ENCODE measurements around the gene SORCS3. TPM values are rescaled to one million over a fixed set of nuclear protein-coding genes. Genes with fewer than 3 reads are reported as not detected.

SORCS3 gene
- total RNA-seq, 2 donors from 2014 or later = not detected

- ATAC-seq (ENCODE audit: insufficient number of reproducible peaks, low FRiP score, low read depth) (no peak), DNase-seq (ENCODE audit: low spot score) (no peak)
- Histone ChIP-seq H3K36me3 (no peaks in the 10 kb centered on the region), H3K9me3 (no peaks in the 10 kb centered on the region), H3K4me1 (ENCODE audit: control insufficient read depth in 1 of 2, low read depth in 2 of 2) (no peaks in the 10 kb centered on the region), H3K4me3 (no peak overlapping the region), H3K27ac (no peak overlapping the region), H3K27me3 (replicated peaks; ENCODE audit: insufficient read depth) (no peaks in the 10 kb centered on the region)
- TF ChIP-seq, protein P1, sequence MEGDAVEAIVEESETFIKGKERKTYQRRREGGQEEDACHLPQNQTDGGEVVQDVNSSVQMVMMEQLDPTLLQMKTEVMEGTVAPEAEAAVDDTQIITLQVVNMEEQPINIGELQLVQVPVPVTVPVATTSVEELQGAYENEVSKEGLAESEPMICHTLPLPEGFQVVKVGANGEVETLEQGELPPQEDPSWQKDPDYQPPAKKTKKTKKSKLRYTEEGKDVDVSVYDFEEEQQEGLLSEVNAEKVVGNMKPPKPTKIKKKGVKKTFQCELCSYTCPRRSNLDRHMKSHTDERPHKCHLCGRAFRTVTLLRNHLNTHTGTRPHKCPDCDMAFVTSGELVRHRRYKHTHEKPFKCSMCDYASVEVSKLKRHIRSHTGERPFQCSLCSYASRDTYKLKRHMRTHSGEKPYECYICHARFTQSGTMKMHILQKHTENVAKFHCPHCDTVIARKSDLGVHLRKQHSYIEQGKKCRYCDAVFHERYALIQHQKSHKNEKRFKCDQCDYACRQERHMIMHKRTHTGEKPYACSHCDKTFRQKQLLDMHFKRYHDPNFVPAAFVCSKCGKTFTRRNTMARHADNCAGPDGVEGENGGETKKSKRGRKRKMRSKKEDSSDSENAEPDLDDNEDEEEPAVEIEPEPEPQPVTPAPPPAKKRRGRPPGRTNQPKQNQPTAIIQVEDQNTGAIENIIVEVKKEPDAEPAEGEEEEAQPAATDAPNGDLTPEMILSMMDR (IDR thresholded peaks at IDR 0.05) = no peak
Measured at GRCh38 chr10:105148921-105149320, 507.8 kb downstream of the SORCS3 start.

DNA sequence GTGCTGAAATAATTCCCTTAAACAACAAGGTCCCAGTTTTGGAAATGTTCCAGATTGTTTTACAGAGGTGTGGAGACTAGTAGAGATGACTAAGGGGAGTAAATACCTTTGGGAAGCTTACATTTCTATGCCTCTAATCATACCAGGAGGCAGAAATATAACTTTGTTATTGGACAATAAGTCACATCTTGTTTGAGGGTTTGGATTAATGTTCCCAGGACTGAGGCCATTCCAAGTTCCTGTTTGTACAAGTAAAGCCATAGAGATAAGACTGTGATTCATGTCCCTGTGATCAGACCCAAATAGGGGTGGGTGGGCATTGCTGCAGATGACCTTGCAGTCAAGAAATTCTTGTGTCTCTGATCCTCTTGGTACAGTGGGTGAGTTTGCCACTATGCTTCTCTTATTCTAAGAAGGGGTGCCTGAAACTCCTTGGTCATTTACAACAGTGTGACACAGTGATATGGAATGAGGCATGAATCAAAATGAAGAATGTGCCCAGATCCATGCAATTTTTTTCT lies 508.3 kb downstream of the SORCS3 start:
- Histone ChIP-seq H3K4me3 (no peak overlapping the region), H3K9me3 (no peaks in the 10 kb centered on the region), H3K27me3 (replicated peaks; ENCODE audit: insufficient read depth) (no peaks in the 10 kb centered on the region), H3K36me3 (no peaks in the 10 kb centered on the region), H3K4me1 (ENCODE audit: control insufficient read depth in 1 of 2, low read depth in 2 of 2) (no peaks in the 10 kb centered on the region), H3K27ac (no peak overlapping the region)
- DNase-seq (ENCODE audit: low spot score) (no peak), ATAC-seq (ENCODE audit: insufficient number of reproducible peaks, low FRiP score, low read depth) (no peak)
- TF ChIP-seq, protein P1 (IDR thresholded peaks at IDR 0.05) = no peak

DNA sequence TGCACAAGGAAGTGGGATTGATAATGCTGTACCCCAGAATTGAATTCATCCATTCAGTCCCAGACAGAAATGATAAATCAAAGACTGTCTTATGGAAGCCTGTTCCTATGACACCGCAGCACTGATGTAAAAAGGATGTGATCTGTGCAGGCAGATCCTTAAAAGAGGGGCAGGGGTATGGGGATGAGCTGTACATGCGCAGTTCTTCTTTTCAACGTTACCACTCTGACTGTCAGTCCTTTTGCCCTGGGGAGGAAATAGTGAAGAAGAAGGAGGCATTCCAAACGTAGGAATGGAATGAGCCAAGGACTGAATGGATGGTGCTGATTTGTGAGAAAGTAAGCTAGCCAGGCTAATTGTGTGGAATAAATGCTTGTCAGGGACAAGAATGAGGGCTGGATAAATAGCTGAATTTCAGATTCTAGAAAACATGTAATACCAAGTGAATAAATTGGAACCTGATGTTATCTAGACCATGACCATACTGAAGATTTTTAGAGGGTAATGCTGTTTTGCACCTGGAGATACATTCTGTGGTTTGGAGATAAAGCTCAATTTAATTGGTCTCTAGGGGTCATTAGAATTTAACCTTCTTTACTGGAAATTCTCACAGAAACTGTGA lies 509.3 kb downstream of the SORCS3 start:
- H3K27me3 ChIP-seq (replicated peaks; ENCODE audit: insufficient read depth) = no peaks in the 10 kb centered on the region
- H3K4me3 ChIP-seq = no peak overlapping the region
- H3K27ac ChIP-seq = no peak overlapping the region
- TF ChIP-seq, protein P1 (IDR thresholded peaks at IDR 0.05) = no peak
- no peaks in the 10 kb centered on the region for H3K4me1 ChIP-seq (ENCODE audit: control insufficient read depth in 1 of 2, low read depth in 2 of 2)
- DNase-seq (ENCODE audit: low spot score) = no peak
- no peaks in the 10 kb centered on the region for H3K36me3 ChIP-seq
- no peaks in the 10 kb centered on the region for H3K9me3 ChIP-seq
- ATAC-seq (ENCODE audit: insufficient number of reproducible peaks, low FRiP score, low read depth) = no peak

- H3K4me3 ChIP-seq = no peak overlapping the region
- no peaks in the 10 kb centered on the region for H3K4me1 ChIP-seq (ENCODE audit: control insufficient read depth in 1 of 2, low read depth in 2 of 2)
- DNase-seq (ENCODE audit: low spot score) (no peak), ATAC-seq (ENCODE audit: insufficient number of reproducible peaks, low FRiP score, low read depth) (no peak)
- TF ChIP-seq, protein P1 (IDR thresholded peaks at IDR 0.05) = no peak
- H3K9me3 ChIP-seq = no peaks in the 10 kb centered on the region
- H3K27me3 ChIP-seq (replicated peaks; ENCODE audit: insufficient read depth) = no peaks in the 10 kb centered on the region
- no peaks in the 10 kb centered on the region for H3K36me3 ChIP-seq
- no peak overlapping the region for H3K27ac ChIP-seq
Measured at GRCh38 chr10:105154736-105155135, 513.6 kb downstream of the SORCS3 start.

DNA sequence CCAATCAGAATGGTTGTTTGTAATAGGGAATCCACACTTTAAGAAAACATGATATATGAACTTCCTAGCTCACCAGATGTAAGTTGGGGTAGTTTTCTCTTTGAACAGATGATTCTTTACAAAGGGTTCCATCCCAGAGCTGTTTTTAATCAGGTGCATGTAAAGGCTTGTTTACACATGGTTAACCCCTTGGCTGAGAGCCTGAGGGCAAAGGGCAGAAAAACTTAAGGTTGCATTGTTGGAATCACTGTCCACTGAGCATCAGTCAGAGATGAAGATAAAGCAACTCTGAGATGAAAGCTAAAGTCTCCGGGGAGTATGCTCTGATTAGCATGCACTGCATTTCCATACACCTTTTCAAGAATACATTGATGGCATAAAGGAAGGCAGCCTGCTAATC lies 518.2 kb downstream of the SORCS3 start:
- H3K27ac ChIP-seq = no peak overlapping the region
- TF ChIP-seq, protein P1 (IDR thresholded peaks at IDR 0.05) = no peak
- no peaks in the 10 kb centered on the region for H3K36me3 ChIP-seq
- no peaks in the 10 kb centered on the region for H3K27me3 ChIP-seq (replicated peaks; ENCODE audit: insufficient read depth)
- DNase-seq (ENCODE audit: low spot score) (no peak), ATAC-seq (ENCODE audit: insufficient number of reproducible peaks, low FRiP score, low read depth) (no peak)
- H3K9me3 ChIP-seq = no peaks in the 10 kb centered on the region
- no peak overlapping the region for H3K4me3 ChIP-seq
- H3K4me1 ChIP-seq (ENCODE audit: control insufficient read depth in 1 of 2, low read depth in 2 of 2) = no peaks in the 10 kb centered on the region

Data from thoracic aorta (tissue), 2 donors.